HuH-7.5 (cell line): Measurements from ENCODE around the gene CEBPA.
"Not testable (repeated sequence)": the region's sequence is repeated elsewhere in the genome, so short reads cannot be mapped to it uniquely, and the experiment has no call there.

ENCODE experiments used
- DNase-seq: peaks from one replicate; pipeline ENCODE4 v3.0.0; 2011; ENCODE audit warnings: low spot score

CEBPA gene

DNA sequence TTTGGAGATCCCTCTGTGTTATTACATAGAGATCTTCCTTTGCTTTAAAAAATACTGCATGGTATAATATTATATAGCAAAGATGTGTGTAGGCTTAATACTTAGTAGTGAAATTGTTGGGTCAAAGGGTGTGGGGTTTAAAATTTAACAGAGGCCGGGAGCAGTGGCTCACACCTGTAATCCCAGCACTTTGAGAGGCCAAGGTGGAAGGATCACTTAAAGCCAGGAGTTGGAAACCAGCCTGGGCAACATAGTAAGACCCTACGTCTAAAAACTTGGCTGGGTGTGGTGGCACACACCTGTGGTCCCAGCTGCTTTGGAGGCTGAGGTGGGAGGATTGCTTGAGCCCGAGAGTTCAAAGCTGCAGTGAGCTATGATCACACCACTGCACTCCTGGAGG is 22.3 kb upstream of the CEBPA start:
- no peak for DNase-seq

DNA sequence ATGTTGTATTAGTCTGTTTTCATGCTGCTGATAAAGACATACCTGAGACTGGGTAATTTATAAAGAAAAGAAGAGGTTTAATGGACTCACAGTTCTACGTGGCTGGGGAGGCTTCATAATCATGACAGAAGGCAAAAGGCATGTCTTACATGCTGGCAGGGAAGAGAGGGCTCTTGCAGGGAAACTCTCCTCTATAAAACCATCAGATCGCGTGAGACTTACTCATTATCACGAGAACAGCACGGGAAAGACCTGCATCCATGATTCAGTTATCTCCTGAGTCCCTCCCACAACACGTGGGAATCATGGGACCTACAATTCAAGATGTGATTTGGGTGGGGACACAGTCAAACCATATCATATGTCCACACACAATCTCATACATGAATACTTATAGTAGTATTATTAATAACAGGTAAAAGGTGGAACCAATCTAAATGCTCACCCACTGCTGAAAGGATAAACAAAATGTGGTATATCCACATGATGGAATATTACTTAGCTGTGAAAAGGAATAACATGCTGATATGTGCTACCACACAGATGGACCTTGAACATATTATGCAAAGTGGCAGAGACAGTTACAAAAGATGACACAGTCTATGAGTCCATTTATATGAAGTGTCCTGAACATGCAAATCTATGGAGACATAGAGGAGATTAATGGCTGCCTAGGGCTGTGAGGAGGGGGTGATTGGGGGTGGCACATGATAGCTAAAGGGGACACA is 20.9 kb upstream of the CEBPA start:
- DNase-seq: no peak

DNA sequence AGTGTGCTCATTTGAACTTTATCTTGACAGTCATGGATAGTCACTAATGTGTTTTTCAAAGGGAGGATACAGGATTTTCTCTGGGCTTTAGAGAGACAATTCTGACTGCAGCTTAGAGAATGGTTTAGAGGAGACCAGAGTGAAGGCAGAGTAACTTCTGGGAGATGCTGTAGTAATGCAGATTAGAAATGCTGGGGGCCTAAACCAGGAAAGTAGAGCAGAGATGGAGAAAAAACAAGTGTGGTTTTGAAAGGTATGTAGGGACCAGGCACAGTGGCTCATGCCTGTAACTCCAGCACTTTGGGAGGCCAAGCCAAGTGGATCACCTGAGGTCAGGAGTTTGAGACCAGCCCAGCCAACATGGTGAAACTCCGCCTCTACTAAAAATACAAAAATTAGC is 18.3 kb upstream of the CEBPA start:
- no peak for DNase-seq

DNA sequence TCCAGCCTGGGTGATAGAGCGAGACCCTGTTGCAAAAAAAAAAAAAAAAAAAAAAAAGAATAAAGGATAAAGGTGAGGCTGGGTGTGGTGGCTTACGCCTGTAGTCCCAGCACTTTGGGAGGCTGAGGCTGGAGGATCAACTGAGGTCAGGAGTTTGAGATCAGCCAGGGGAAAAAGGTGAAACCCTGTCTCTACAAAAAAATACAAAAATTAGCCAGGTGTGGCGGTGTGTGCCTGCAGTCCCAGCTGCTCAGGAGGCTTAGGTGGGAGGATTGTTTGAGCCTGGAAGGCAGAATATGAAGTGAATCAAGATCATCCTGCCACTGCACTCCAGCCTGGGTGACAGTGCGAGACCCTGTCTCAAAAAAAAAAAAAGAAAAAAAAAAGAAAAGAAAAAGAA is 15.7 kb upstream of the CEBPA start:
- DNase-seq: not testable (repeated sequence)

DNA sequence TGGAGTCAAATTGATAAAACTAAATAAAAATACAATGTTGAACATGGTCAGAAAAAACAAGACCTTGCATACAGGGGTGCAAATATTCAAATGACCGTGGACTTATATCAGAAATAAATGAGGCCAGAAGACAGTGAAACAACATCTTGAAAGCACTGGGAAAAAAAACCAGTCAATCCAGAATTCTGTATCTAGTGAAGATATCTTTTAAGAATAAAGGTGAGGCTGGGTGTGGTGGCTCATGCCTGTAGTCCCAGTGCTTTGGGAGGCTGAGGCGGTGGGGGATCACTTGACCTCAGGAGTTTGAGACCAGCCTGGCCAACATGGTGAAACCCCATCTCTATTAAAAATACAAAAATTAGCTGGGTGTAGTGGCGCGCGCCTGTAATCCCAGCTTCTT is 15.2 kb upstream of the CEBPA start:
- DNase-seq: no peak

DNA sequence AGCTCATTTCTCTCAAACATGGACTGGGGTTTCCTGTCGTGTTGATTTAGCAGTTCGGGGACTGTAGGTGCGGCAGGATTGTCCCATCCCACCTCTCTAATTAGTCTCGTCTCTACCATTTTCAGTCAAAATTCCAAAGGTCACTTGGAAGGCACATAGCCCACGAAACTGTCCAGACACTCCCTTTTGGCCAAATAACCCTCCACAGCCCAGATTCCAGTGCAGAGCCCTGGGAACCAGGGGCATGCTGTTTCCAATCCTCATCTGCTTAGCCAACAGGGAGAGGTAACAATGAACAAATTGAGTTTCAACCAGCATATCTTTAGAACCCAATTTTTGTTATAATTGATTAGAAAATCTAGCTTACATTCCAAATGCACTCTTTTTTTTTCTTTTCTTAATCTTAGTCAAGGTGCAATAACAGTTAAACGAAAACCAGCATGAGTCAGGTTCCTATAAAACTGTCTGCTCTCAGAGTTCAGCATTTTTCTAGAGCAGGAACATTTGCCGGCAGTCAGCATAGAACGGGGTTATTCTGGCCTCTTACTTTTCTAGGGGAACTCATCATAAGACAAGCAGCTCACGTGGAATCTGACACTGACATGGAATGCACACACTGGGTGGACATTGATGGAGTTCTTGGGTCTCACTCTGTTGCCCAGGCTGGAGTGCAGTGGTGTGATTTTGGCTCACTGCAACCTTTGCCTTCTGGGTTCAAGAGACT is 14.4 kb upstream of the CEBPA start:
- DNase-seq: peak; percentile 53

DNA sequence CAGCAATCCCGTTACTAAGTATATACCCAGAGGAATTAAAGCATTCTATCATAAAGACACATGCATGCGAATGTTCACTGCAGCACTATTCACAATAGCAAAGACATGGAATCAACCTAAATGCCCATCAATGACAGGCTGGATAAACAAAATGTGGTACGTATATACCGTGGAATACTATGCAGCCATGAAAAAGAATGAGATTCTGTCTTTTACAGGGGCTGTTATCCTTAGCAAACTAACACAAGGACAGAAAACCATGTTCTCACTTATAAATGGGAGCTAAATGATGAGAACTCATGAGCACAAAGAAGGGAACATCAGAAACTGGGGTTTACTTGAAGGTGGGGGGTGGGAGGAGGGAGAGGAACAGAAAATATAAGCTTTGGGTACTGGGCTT is 10.5 kb upstream of the CEBPA start:
- not testable (repeated sequence) for DNase-seq

DNA sequence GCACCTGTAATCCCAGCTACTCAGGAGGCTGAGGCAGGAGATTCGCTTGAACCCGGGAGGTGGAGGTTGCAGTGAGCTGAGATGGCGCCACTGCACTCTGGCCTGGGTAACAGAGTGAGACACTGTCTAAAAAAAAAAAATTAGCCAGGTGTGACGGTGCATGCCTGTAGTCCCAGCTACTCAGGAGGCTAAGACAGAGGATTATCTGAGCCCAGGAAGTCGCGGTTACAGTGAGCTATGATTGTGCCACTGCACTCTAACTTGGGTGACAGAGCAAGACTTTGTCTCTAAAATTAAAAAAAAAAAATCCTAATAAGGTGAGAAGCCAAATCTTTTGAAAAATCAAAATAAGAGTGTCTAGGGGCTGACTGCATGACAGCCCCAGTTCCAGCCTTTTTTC is 9.7 kb upstream of the CEBPA start:
- DNase-seq: no peak

DNA sequence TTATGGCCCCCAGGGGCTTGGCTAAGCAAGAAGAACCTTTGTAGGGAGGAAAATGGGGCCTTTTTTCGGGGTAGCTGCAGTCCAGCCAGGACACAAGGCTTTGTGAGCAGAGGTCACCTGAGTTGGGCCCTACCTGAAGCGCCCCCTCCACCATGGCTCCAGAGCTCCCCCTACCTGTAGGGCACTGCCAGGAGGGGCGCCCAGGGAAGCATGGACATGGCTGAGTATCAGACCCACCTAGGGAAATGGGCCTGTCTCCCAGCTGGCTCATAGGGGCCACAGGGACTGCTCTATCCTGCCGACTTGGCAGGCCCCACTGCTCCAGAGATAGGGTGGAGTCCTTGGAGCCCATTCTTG is 9.0 kb upstream of the CEBPA start:
- DNase-seq: no peak

DNA sequence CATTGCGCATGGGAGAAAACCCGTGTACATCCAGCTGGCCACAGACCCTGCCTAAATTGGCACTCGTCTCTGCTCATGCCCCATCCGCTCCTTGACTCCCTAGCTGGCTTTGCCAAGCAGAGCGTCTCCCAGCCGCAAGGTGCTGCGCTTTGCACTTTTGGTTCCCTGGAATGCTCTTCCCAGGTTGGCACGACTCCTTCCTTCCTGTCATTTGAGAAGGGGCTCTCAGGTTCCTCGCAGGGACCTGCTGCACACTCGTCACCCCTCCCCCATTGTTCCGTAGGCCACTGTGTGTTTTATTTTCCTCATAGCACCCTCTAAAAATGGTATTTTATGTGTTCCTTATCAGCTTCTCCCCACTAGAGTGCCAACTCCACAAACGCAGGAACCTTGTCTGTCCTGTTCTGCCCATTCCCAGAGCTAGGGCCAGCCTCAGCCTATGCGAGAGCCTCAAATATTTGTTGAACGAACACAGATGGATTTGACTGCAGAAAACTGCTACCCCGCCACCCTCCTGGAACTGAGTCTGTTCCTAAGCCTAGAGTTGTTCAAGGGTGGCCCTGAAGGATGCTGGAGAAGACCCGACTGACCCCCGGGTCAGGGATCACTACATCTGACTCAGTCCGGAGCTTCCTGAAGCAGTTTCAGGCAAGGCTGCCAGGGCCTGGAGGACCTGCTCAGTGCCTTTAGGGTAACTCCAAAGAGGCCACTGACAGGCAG is 8.4 kb upstream of the CEBPA start:
- no peak for DNase-seq

DNA sequence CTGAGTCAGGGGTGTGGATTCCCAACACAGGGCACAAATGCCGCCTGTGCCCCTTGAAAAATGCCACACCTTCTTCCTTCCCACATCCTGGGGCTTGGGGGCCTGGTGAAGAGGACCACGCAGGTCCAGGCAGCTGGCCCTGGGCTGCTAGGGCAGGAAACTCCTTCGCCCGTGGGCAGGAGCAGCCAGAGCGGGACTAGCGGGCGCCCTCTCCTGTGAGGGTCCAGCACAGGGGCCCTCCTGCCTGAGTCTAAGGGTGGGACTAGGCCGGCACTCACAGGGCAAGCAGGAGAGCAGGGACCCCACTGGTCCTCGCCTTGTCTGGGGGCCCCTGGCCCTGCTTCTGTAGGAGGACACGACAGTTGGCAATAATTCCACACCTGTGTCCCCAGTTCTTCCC is 7.5 kb upstream of the CEBPA start:
- DNase-seq: no peak

DNA sequence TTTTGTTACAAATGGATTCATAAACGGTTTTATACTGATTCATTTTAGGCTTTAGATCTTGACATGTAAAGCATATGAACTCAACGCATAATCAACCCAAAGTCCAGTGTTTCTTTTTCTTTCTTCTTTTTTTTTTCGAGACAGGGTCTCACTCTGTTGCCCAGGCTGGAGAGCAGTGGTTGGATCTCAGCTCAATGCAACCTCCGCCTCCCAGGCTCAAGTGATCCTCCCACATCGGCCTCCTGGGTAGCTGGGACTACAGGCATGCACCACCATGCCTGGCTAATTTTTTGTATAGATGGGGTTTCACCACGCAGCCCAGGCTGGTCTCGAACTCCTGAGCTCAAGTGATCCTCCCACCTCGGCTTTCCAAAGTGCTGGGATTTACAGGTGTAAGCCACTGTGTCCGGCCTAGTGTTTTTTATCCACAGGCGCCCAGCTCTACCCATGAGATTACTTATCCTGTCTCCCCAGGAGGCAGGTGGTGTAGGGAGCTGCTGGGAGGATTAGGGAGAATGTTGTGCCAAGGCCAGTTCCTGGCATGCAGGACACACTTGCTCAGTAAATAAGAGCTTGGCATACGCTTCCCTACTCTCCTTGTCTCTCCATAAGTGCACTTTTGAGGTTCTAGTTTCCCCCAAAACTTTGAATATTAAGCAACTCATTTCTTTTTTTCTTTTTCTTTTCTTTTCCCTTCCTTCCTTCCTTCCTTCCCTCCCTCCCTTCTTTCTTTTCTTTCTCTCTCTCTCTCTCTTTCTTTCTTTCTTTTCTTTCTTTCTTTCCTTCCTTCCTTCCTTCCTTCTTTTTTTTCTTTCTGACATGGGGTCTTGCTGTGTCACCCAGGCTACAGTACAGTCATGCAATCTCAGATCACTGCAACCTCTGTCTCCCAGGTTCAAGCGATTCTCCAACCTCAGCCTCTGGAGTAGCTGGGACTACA is 4.8 kb upstream of the CEBPA start:
- no peak for DNase-seq

DNA sequence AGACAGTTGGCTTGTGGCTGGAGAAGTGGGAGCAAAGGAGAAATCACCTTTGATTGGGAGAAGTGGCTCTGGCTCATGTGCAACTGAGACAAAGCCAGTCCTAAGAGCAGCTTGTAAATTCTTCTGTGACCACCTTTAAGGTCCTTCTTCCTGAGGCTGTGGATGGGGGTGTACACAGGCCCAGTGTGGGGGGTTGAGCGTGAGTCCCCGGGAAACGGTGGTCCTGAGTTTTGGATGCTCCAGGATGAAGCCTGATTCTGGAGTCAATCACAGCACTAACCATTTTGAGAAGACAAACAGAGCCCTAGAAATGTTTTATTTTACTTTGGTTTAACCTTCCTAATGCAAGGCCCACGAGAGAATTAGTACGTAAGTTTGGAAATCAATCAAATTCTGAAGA is 3.9 kb upstream of the CEBPA start:
- DNase-seq: no peak

DNA sequence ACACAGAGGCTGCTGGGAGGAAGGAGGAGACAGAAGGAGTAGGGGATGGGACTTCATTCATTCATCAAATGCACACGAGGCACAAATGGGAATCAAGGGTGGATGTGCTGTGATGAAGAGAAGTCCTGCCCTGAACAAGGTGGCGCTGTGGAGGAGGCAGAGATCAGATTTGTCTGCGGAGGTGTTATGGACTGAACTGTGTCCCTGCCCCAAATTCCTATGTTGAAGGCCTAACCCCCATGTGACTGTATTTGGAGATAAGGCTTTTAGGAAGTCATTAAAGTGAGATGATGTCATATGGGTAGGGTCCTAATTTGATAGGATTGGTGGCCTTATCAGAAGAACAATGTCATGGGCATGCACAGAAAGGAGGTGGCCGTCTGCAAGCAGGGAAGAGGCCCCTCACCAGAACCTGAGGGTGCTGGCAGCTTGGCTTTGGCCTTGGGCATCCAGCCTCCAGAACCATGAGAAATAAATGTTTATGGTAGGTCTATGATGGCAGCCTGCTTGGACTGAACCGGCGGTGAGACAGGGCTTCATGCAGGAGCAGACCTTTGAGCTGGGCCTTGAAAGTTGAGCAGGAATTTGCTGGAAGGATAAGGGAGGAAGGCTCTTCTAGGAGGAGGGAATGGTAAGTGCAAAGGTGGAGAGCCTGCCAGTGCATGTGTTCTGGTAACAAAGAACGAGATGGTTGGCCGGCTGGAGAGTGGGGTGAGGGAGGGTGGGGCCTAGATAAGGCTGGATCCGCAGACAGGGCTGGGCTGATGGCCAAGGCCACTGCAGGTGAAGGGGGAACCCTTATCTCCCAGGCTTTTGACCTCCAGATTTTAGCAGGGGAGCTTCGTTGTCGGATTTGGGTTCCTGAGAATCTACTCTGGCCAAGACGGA is 2.7 kb upstream of the CEBPA start:
- peak; percentile 80 for DNase-seq

DNA sequence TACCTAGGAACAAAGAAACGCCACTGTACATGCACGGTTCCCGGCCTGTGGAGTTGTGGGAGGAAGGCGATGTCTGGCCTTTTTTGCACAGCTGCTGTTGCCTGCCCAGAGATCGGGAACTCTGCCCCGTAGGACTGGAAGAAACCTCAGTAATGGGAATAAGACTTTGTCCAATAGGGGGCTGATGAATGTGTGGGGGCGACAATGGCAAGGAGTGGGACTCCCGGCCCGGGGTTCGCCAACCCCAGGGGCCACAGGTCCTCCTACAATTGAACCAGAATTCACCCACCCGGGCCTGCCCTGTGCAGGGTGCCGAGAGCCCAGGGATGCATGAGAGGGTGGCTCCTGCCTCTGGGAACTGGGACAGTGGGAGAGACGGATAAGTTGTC is 2.0 kb upstream of the CEBPA start:
- no peak for DNase-seq

DNA sequence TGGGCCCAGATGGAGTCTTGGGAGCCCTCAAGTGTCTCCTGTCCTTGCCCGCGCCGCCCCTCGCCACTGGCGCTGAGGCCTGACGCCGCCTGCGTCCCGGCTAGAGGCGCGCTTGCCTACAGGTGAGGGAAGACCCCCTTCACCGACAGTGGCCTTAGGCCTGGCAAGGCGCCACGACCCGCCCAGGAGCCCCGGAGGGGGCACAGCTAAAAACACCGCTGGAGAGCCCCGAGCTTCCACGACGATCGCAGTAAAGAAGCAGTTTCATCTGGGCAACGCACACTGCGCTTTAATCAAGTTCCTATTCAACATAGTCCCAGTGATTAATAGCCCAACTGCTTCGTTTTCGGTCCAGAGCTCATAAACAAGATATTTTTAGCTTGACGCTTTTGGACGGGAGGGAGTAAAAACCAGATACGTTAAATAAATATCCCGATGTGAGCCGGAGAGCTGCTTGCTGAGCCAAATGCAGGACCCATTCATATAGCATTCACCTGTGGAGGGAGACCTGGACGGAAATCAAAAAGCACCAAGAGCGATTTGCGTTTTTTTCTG is 1.5 kb upstream of the CEBPA start:
- DNase-seq: no peak

DNA sequence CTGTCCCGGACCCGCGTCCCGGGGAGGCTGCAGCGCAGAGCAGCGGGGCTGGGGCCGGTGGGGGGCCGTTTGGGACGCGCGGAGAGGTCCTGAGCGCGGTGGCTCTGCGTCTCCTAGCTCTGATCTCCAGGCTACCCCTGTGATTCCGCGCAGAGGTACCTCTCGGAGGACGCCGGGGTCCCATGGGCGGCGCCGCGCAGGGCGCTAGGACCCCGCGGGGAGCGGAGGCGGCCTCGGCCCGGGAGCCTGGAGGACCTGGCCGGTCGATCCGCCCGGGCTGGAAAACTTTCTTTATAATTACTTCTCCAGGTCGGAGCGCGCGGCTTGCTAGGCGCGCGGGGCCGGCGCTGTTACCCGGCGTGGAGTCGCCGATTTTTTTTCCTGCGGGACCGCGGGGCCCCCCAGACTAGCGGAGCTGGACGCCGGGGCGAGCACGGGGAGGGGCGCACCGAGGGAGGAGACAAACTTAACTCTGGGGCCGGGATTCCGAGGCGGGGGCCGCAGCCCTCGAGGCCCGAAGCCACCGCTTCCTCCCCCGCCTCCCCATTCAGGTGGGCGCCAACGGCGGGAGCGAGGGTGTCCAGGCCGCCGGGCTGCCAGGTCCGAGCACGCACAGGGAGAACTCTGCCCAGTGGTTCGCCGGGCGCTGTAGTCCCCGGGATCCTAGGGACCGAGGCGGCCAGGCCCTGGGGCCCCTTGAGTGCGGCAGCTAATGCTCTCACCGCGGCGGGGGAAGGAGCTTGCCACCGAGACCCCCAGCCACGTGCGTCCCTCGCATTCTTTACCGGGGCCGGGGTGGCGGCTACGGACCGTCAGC is 848 bp upstream of the CEBPA start:
- no peak for DNase-seq

DNA sequence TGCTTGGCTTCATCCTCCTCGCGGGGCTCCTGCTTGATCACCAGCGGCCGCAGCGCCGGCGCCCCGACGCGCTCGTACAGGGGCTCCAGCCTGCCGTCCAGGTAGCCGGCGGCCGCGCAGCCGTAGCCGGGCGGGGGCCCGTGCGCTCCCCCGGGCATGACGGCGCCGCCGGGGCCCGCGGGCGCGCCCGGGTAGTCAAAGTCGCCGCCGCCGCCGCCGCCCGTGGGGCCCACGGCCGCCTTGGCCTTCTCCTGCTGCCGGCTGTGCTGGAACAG is 497 bp downstream of the CEBPA start:
- no peak for DNase-seq

DNA sequence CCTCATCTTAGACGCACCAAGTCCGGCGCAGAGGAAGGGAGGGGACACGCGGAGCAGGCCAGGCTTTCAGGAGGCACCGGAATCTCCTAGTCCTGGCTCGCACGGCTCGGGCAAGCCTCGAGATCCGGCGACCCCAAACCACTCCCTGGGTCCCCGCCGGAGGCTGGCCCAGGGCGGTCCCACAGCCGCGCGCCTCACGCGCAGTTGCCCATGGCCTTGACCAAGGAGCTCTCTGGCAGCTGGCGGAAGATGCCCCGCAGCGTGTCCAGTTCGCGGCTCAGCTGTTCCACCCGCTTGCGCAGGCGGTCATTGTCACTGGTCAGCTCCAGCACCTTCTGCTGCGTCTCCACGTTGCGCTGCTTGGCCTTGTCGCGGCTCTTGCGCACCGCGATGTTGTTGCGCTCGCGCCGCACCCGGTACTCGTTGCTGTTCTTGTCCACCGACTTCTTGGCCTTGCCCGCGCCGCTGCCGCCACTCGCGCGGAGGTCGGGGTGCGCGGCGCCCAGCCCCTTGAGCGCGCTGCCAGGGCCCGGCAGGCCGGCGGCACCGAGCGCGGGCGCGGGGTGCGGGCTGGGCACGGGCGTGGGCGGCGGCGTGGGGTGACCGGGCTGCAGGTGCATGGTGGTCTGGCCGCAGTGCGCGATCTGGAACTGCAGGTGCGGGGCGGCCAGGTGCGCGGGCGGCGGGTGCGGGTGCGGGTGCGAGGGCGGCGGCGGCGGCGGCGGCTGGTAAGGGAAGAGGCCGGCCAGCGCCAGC is 1.0 kb downstream of the CEBPA start:
- no peak for DNase-seq

DNA sequence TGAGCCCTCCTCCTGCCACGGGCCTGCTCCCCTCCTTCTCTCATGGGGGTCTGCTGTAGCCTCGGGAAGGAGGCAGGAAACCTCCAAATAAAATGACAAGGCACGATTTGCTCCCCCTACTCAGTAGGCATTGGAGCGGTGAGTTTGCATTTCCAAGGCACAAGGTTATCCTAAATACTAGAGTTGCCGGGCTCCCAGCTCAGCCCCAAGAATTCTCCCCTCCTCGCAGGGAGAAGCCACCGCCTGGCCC is 1.5 kb downstream of the CEBPA start:
- DNase-seq: no peak
